Measurements from ENCODE around the gene SLC23A3.

DNA sequence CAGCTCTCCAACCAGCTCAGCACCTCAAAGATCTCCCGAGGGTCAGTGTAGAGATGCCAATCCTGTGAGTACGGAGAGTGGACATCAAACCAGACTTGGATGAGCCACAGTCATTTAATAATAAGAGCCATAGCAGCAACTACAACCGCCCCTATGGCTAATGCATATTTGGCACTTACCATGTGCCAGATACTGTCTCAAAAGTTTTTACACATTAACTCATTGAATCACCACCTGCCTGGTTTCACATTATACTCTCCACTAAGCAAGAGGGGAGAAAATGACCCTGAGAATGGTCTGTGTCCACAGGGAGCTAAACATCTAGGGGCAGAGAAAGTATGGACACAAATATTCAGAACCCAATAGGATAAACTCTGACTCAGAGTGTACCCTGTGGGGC lies 4.3 kb upstream of the SLC23A3 start:
- TF ChIP-seq CTCF (optimal IDR thresholded peaks at IDR 0.05 in 1 of 3, IDR thresholded peaks at IDR 0.05 in 1 of 3, conservative IDR thresholded peaks at IDR 0.05 in 1 of 3; ENCODE audit: extremely low read depth in 1 of 3, insufficient read depth in 2 of 3, low read length in 3 of 3), result no peak
- TF ChIP-seq EZH2 (IDR thresholded peaks at IDR 0.05; ENCODE audit: low read length), result no peak

Measured in keratinocyte (primary cell).